ENCODE results near the gene CD248.
"Not testable (repeated sequence)": the region's sequence is repeated elsewhere in the genome, so short reads cannot be mapped to it uniquely, and the experiment has no call there.

The CD248 gene, protein sequence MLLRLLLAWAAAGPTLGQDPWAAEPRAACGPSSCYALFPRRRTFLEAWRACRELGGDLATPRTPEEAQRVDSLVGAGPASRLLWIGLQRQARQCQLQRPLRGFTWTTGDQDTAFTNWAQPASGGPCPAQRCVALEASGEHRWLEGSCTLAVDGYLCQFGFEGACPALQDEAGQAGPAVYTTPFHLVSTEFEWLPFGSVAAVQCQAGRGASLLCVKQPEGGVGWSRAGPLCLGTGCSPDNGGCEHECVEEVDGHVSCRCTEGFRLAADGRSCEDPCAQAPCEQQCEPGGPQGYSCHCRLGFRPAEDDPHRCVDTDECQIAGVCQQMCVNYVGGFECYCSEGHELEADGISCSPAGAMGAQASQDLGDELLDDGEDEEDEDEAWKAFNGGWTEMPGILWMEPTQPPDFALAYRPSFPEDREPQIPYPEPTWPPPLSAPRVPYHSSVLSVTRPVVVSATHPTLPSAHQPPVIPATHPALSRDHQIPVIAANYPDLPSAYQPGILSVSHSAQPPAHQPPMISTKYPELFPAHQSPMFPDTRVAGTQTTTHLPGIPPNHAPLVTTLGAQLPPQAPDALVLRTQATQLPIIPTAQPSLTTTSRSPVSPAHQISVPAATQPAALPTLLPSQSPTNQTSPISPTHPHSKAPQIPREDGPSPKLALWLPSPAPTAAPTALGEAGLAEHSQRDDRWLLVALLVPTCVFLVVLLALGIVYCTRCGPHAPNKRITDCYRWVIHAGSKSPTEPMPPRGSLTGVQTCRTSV

DNA sequence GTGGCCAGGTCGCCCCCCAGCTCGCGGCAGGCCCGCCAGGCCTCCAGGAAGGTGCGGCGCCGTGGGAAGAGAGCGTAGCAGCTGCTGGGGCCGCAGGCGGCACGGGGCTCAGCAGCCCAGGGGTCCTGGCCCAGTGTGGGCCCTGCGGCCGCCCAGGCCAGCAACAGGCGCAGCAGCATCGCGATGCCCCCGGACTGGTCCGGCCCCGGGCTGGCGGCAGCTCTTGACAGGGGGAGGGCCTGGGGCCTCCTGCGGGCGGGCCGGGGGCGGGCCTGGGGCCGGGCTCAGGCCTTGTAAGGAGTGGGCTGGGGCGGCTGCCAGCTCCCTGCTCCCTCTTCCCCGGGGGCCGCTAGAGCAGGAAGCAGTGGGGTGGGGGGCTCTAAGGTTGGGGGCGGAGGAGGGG, at the start of gene CD248:
Gene CD248, minus strand, starts transcription at position 196 of the 403 bp plus-strand sequence. Its CDS starts 17 bp downstream, at position 179.
- no peak for DNase-seq (ENCODE audit: low read depth, low spot score)

DNA sequence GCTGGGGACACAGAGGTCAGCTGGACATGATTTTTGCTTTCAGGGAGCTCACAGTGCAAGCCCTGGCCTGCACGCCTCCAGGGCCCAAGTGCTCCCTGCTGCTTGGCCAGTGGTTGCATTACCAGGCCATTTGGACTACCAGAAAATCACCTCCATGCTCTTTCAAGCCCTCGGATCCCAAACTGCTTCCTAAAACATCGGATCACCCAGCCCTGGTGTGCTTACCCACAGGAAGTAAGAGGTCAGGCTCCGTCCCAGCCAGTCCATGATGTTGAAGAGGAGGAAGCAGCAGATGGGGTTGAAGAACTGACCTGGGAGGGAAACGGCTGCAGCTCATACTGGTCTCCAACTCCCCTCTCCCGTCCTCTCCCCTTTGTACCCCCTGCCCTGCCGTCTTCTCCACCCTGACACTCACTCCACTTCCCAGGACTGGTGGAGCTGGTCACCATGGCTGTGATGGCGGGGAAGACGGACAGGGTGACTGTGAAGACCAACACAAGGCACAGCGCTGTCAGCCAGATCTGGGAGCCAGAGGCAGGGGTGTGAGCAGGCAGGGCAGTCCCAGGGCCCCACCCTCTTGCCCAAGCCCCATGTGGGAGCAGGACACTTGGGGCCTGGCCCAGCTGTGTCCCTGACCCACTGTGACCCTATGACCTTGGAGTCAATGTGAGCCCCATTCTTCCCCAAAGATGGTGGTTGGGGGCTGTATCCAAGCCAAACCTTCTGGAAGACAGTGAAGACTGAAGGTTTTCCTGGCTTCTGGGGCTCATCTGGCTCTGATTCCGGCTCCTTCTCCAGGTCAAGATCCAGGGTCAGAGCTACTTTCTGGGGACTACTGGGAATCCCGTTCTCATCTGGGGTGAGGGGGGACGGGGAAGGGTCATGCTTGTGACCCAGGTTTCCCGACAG, 49.1 kb upstream of the CD248 start:
- no peak for DNase-seq (ENCODE audit: low read depth, low spot score)

DNA sequence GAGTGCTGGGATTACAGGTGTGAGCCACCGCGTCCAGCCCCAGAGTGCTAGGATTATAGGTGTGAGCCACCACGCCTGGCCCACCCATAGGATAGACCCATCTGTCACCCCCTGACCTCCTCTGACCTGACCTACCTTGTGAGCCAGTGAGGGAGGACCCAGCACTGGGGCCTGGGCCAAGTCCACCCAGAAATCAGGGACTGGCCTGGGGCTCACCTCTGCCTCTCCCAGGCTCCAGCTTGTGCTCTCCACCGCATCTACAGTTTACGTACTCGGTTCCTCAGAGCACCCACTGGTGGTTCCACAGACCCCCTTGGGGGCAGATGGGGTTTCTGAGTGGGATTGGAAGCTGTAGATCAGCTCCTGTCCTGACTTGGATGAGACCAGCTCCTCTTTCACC, 48.3 kb upstream of the CD248 start:
- no peak for DNase-seq (ENCODE audit: low read depth, low spot score)

GRCh38 chr11:66363805-66364535, 47.1 kb upstream of the CD248 start:
- DNase-seq (ENCODE audit: low read depth, low spot score) = peak; percentile 52

GRCh38 chr11:66363187-66363601, 46.4 kb upstream of the CD248 start:
- no peak for DNase-seq (ENCODE audit: low read depth, low spot score)

DNA sequence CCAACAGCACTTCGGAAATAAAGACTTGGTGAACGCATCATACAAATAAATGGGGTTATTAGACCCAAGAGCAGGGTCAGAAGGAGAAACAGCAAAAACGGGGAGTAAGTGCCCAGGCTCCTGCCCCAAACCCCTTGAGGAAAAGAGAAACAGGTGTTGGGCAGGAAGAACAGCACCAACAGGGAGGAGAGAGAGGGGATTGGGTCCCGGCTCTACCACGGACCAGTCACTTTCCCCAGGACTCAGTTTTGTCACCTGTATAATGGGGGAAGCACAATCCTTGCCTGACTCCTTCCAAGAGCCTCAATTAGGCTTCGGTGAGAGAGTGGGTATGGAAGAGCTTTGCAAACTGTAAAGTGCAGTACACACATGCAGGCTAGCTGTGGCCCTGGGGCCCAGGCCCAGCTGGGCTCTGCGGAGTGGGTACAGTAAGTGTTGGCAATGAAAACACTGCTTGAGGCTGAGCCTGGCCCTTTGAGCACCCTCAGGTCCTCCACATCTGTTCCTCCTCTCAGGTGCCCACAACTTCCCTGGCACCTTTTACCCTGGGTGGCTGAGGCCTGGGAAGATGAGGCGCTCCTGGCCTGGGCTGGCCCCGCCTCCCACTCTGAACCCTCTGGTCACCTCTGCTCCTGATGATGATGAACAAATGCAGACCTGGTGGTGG, 45.8 kb upstream of the CD248 start:
- no peak for DNase-seq (ENCODE audit: low read depth, low spot score)

GRCh38 chr11:66361502-66361941, 44.7 kb upstream of the CD248 start:
- DNase-seq (ENCODE audit: low read depth, low spot score) = no peak

GRCh38 chr11:66360406-66361073, 43.7 kb upstream of the CD248 start:
- DNase-seq (ENCODE audit: low read depth, low spot score) = no peak

DNA sequence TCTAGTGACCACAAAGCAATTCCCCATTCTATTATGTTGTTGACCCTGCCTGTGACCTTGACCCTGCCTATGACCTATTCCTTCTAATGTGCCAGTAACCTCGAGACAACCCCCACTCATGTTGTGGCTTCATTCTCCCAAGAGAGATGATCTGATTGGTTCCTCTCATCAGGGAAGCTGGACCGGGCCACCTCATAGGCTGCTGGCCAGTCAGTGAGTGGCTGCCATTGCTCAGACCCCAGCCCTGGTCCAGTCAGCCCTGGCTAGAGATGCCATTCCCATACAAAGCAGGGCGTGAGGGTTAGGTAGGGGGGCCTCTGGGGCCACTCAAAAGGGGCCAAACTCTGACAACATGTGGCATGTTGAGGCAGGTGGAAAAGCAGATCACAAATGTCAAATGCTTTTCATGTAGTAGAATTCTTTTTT, 42.8 kb upstream of the CD248 start:
- no peak for DNase-seq (ENCODE audit: low read depth, low spot score)

DNA sequence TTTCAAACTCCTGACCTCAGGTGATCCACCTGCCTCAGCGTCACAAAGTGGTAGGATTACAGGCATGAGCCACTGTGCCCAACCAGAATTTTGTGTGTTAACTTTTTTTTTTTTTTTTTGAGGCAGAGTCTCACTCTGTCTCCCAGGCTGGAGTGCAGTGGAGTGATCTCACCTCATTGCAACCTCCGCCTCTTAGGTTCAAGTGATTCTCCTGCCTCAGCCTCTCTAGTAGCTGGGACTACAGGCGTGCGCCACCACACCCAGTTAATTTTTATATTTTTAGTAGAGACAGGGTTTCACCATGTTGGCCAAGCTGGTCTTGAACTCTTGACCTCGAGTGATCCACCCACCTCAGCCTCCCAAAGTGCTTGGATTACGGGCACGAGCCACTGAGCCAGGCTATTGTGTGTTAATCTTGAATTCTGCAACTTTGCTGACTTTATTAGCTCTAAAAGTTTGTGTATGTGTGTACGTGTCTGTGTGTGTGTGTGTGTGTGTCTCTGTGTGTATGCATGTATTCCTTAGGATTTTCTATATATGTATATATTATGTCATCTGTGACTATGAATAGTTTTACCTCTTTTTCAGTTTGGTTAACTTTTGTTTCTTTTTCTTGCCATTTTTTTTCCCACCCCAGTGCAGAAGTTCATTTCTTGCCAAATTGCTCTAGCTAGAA, 33.9 kb upstream of the CD248 start:
- not testable (repeated sequence) for DNase-seq (ENCODE audit: low read depth, low spot score)

- DNase-seq (ENCODE audit: low read depth, low spot score) = no peak
Measured at GRCh38 chr11:66349084-66349386, 32.2 kb upstream of the CD248 start.

DNA sequence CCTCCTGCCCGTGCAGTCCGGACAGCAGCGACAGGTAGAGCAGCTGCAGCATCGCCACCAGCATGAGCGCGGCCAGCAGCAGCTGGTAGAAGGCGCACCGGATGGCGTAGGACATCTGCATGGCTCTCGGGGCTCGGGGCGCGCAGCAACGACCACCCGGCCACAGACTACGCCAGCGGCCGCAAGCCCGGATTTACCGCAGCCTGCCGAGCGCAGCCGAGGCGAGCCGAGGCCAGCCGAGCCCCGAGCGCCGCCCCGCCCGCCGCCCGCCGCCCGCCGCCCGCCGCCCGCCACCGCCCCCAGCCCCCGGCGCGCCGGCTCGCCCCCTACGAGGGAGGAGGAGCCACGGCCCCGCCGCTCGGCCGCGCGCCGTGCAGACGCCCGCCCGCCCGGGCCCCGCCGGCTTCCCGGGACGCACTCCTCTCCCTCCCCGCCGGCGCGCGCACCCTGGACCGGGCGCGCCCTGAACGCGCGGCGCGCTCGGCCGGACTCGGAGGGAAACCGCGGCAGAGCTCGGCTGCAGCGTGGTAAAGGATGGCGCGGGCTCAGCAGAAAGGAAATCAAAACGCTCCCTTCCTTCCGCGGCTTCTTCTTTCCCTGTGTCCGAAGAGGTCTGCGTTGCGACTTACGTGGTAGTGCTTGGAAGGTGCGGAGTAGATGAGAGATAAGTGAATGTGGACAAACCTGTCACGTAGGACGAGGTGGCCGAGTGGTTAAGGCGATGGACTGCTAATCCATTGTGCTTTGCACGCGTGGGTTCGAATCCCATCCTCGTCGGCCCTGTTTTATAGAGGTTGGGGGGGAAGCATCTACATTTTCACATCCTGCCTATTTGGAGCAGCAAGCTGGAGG, 30.8 kb upstream of the CD248 start, which contains the start of gene B4GAT1:
Gene B4GAT1, minus strand, starts transcription at position 205 of the 852 bp plus-strand sequence. Its CDS starts 84 bp downstream, at position 121.
- peak; percentile 58 for DNase-seq (ENCODE audit: low read depth, low spot score)

- DNase-seq (ENCODE audit: low read depth, low spot score) = no peak
Measured at GRCh38 chr11:66346476-66347424, 29.9 kb upstream of the CD248 start.

DNA sequence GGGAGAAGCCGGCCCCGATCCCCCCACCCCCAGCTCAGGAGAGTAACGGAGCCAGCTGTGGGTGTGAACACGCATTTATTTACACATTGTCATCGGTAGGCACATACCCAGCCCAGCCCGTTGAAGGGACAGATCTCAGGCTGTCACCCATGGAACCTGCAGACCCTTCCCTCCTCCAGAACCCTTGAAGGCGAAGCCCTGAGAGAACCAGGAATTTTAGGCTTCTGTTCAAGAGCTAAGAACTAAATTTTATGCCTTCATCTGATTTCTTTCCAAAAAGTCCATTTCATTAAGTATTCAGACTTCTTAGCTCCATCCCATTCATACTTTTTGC, 28.4 kb upstream of the CD248 start:
- DNase-seq (ENCODE audit: low read depth, low spot score) = no peak

GRCh38 chr11:66344550-66345315, 27.9 kb upstream of the CD248 start, which contains the start of gene BRMS1:
Gene BRMS1, minus strand, starts transcription at chr11:66345104. Its CDS starts 2,870 bp downstream, at chr11:66342234.
- DNase-seq (ENCODE audit: low read depth, low spot score) = peak; percentile 92

GRCh38 chr11:66343176-66343575, 26.3 kb upstream of the CD248 start:
- DNase-seq (ENCODE audit: low read depth, low spot score) = no peak

Measured in activated CD4-positive, CD25-positive, alpha-beta regulatory T cell treated with anti-CD3 and anti-CD28 coated beads, Interleukin-2, amount 50 U/mL, for 16 hours (primary cell).